ENCODE measurements around the gene MND1. TPM values are rescaled to one million over a fixed set of nuclear protein-coding genes. Genes with fewer than 3 reads are reported as not detected.

Gene MND1
- total RNA-seq, 3 donors from 2014 or later (not counting 1 experiment from before 2014, with no cell fraction given) = 0.33 TPM; not detected in 2

GRCh38 chr4:153362184-153362583 lies 17.7 kb downstream of the MND1 start:
- H3K27me3 Mint-ChIP-seq (ENCODE audit: low read depth in 2 of 2) = no peaks in the 10 kb centered on the region
- Histone ChIP-seq H3K9me3 (ENCODE audit: control insufficient read depth, insufficient read depth, low read length) (no peaks in the 10 kb centered on the region), H3K27me3 (ENCODE audit: control insufficient read depth, insufficient read depth, low read length) (no peaks in the 10 kb centered on the region), H3K27ac (ENCODE audit: low read length) (no peak overlapping the region), H3K4me1 (ENCODE audit: control insufficient read depth, insufficient read depth, low read length) (no peaks in the 10 kb centered on the region), H3K36me3 (ENCODE audit: control insufficient read depth, insufficient read depth, low read length) (no peaks in the 10 kb centered on the region), H3K4me3 (ENCODE audit: low read length) (no peak overlapping the region)
- no peaks in the 10 kb centered on the region for H3K36me3 Mint-ChIP-seq
- no peak overlapping the region for H3K27ac Mint-ChIP-seq
- no peak for TF ChIP-seq CTCF (IDR thresholded peaks at IDR 0.05)
- H3K9me3 Mint-ChIP-seq = no peaks in the 10 kb centered on the region
- no peak overlapping the region for H3K4me3 Mint-ChIP-seq
- DNase-seq (no peak), ATAC-seq (no peak)
- intact Hi-C loops (cut with micrococcal nuclease) = no loop called here
- 98% methylated on average over 3 of the region's 3 CpGs for WGBS (ENCODE audit: insufficient coverage)
- no peaks in the 10 kb centered on the region for H3K4me1 Mint-ChIP-seq

- no peak for DNase-seq
- H3K27me3 Mint-ChIP-seq (ENCODE audit: low read depth in 2 of 2) = no peaks in the 10 kb centered on the region
- no peaks in the 10 kb centered on the region for H3K27me3 ChIP-seq (ENCODE audit: control insufficient read depth, insufficient read depth, low read length)
- H3K9me3 Mint-ChIP-seq = no peaks in the 10 kb centered on the region
- H3K4me1 Mint-ChIP-seq = no peaks in the 10 kb centered on the region
- H3K36me3 ChIP-seq (ENCODE audit: control insufficient read depth, insufficient read depth, low read length) = no peaks in the 10 kb centered on the region
- no peak overlapping the region for H3K4me3 ChIP-seq (ENCODE audit: low read length)
- ATAC-seq = no peak
- H3K27ac Mint-ChIP-seq = no peak overlapping the region
- no peaks in the 10 kb centered on the region for H3K36me3 Mint-ChIP-seq
- no peaks in the 10 kb centered on the region for H3K9me3 ChIP-seq (ENCODE audit: control insufficient read depth, insufficient read depth, low read length)
- intact Hi-C loops (cut with micrococcal nuclease) = no loop called here
- TF ChIP-seq CTCF (IDR thresholded peaks at IDR 0.05) = no peak
- no peaks in the 10 kb centered on the region for H3K4me1 ChIP-seq (ENCODE audit: control insufficient read depth, insufficient read depth, low read length)
- H3K27ac ChIP-seq (ENCODE audit: low read length) = no peak overlapping the region
- 97% methylated on average over 4 of the region's 4 CpGs for WGBS (ENCODE audit: insufficient coverage)
- H3K4me3 Mint-ChIP-seq = no peak overlapping the region
Measured at GRCh38 chr4:153364061-153364460, 19.6 kb downstream of the MND1 start.

GRCh38 chr4:153365003-153365402 lies 20.5 kb downstream of the MND1 start:
- 96% methylated on average over 2 of the region's 2 CpGs for WGBS (ENCODE audit: insufficient coverage)
- Histone ChIP-seq H3K36me3 (ENCODE audit: control insufficient read depth, insufficient read depth, low read length) (no peaks in the 10 kb centered on the region), H3K4me1 (ENCODE audit: control insufficient read depth, insufficient read depth, low read length) (no peaks in the 10 kb centered on the region), H3K9me3 (ENCODE audit: control insufficient read depth, insufficient read depth, low read length) (no peaks in the 10 kb centered on the region), H3K27me3 (ENCODE audit: control insufficient read depth, insufficient read depth, low read length) (no peaks in the 10 kb centered on the region), H3K27ac (ENCODE audit: low read length) (no peak overlapping the region), H3K4me3 (ENCODE audit: low read length) (no peak overlapping the region)
- H3K9me3 Mint-ChIP-seq = no peaks in the 10 kb centered on the region
- no peaks in the 10 kb centered on the region for H3K4me1 Mint-ChIP-seq
- TF ChIP-seq CTCF (IDR thresholded peaks at IDR 0.05) = no peak
- no peaks in the 10 kb centered on the region for H3K36me3 Mint-ChIP-seq
- no peak overlapping the region for H3K27ac Mint-ChIP-seq
- DNase-seq (peak in 1 of 2 donors; percentile 18), ATAC-seq (no peak)
- intact Hi-C loops (cut with micrococcal nuclease) = no loop called here
- H3K27me3 Mint-ChIP-seq (ENCODE audit: low read depth in 2 of 2) = no peaks in the 10 kb centered on the region
- no peak overlapping the region for H3K4me3 Mint-ChIP-seq

- TF ChIP-seq CTCF (IDR thresholded peaks at IDR 0.05) = no peak
- Histone ChIP-seq H3K9me3 (ENCODE audit: control insufficient read depth, insufficient read depth, low read length) (no peaks in the 10 kb centered on the region), H3K36me3 (ENCODE audit: control insufficient read depth, insufficient read depth, low read length) (no peaks in the 10 kb centered on the region), H3K4me3 (ENCODE audit: low read length) (no peak overlapping the region), H3K27ac (ENCODE audit: low read length) (no peak overlapping the region), H3K4me1 (ENCODE audit: control insufficient read depth, insufficient read depth, low read length) (no peaks in the 10 kb centered on the region), H3K27me3 (ENCODE audit: control insufficient read depth, insufficient read depth, low read length) (no peaks in the 10 kb centered on the region)
- ATAC-seq (no peak), DNase-seq (no peak)
- 100% methylated on average over 1 of the region's 1 CpG for WGBS (ENCODE audit: insufficient coverage)
- intact Hi-C loops (cut with micrococcal nuclease) = no loop called here
- H3K27me3 Mint-ChIP-seq (ENCODE audit: low read depth in 2 of 2) = no peaks in the 10 kb centered on the region
- no peak overlapping the region for H3K27ac Mint-ChIP-seq
- no peak overlapping the region for H3K4me3 Mint-ChIP-seq
- no peaks in the 10 kb centered on the region for H3K36me3 Mint-ChIP-seq
- no peaks in the 10 kb centered on the region for H3K9me3 Mint-ChIP-seq
- no peaks in the 10 kb centered on the region for H3K4me1 Mint-ChIP-seq
Measured at GRCh38 chr4:153366486-153366885, 22.0 kb downstream of the MND1 start.

Measured in natural killer cell (primary cell).